Measurements from ENCODE around the gene OR2D3.
"Not testable (repeated sequence)": the region's sequence is repeated elsewhere in the genome, so short reads cannot be mapped to it uniquely, and the experiment has no call there.

The OR2D3 gene

DNA sequence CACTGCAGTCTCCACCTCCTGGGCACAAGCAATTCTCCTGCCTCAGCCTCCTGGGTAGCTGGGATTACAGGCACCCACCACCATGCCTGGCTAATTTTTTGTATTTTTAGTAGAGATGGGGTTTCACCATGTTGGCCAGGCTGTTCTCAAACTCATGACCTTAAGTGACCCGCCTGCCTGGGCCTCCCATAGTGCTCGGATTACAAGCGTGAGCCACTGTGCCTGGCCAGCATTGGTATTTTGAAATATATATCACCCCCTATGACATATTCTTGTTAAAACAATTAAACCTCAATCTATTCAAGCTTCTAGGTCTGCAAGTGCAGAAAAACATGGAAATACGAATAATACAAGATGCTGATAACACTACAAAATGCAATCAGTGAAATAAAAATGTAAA is 49.1 kb downstream of the OR2D3 start:
- not testable (repeated sequence) for H3K27me3 Mint-ChIP-seq, H3K27ac Mint-ChIP-seq, H3K4me1 Mint-ChIP-seq, ATAC-seq, H3K9me3 Mint-ChIP-seq, H3K4me3 Mint-ChIP-seq
- peaks cover 14% of the 10 kb centered on the region for H3K36me3 Mint-ChIP-seq
